PC-3 (cell line): Measurements from ENCODE around the gene IQCK.

ENCODE experiments used
- EZH2 ChIP-seq: fragments of 300-600 bp; sonication (generic); IDR thresholded peaks from one replicate; pipeline ENCODE4 v1.6.1; 2017; ENCODE audit warnings: antibody characterized with exemption, mild to moderate bottlenecking, low read length; ENCODE audit not compliant: unreplicated experiment
- TF ChIP-seq, protein P1 (sequence below): fragments of 300-600 bp; sonication (generic); conservative IDR thresholded peaks from 2 replicates; pipeline ENCODE4 v1.5.1; 2017; ENCODE audit warnings: antibody characterized with exemption, low read depth, mild to moderate bottlenecking, low read length

DNA sequence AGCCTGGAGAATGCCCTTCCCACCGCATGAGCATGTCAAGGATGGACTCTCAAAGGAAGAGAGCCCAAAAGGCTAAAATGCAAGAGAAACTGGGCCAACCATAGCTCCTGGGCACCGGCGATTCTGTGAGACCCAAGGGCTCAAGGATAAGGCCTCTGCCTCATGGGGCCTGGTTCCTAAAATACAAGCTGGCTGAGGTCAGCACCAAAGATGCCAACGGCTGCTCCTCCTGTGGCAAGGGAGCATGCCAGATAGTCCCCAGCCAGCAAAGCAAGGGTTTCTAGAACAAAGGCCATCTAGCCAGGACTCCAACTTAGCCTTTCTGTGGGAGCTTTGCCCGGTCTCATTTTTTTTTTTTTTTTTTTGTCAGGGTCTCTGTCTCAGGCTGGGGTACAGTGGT is 146.5 kb downstream of the IQCK start:
- TF ChIP-seq, protein P1, sequence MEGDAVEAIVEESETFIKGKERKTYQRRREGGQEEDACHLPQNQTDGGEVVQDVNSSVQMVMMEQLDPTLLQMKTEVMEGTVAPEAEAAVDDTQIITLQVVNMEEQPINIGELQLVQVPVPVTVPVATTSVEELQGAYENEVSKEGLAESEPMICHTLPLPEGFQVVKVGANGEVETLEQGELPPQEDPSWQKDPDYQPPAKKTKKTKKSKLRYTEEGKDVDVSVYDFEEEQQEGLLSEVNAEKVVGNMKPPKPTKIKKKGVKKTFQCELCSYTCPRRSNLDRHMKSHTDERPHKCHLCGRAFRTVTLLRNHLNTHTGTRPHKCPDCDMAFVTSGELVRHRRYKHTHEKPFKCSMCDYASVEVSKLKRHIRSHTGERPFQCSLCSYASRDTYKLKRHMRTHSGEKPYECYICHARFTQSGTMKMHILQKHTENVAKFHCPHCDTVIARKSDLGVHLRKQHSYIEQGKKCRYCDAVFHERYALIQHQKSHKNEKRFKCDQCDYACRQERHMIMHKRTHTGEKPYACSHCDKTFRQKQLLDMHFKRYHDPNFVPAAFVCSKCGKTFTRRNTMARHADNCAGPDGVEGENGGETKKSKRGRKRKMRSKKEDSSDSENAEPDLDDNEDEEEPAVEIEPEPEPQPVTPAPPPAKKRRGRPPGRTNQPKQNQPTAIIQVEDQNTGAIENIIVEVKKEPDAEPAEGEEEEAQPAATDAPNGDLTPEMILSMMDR, result no peak
- TF ChIP-seq EZH2, result no peak
